Daoy (cell line): Measurements from ENCODE around the gene RNF208. TPM values are rescaled to one million over a fixed set of nuclear protein-coding genes. Genes with fewer than 3 reads are reported as not detected.

Experiments used
- DNase-seq: peaks from one replicate; pipeline ENCODE4 v3.0.0-alpha.2; 2015; ENCODE audit warnings: low read depth
- total RNA-seq: library from RNA; depleted of rRNA; stranded (reverse); fragments of >200 nt; shearing (Covaris generic); gene quantifications from 2 replicates; pipeline ENCODE4 v1.2.3, GENCODE V29; 2014

The RNF208 gene
- total RNA-seq, 1 experiment from 2014 or later: not detected

DNA sequence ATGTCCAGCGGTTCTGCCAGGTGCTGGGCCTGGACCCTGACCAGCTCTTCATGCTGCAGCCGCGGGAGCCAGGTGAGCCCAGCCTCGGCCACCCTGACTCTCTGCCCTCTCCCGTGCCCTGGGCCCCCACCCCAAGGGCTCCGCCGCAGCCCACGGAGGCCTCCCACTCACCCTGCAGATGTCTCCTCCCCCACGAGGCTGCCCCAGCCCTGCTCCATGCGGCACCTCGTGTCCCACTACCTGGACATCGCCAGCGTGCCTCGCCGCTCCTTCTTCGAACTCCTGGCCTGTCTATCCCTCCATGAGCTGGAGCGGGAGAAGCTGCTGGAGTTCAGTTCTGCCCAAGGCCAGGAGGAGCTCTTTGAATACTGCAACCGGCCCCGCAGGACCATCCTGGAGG, 7.4 kb downstream of the RNF208 start:
- DNase-seq: no peak

DNA sequence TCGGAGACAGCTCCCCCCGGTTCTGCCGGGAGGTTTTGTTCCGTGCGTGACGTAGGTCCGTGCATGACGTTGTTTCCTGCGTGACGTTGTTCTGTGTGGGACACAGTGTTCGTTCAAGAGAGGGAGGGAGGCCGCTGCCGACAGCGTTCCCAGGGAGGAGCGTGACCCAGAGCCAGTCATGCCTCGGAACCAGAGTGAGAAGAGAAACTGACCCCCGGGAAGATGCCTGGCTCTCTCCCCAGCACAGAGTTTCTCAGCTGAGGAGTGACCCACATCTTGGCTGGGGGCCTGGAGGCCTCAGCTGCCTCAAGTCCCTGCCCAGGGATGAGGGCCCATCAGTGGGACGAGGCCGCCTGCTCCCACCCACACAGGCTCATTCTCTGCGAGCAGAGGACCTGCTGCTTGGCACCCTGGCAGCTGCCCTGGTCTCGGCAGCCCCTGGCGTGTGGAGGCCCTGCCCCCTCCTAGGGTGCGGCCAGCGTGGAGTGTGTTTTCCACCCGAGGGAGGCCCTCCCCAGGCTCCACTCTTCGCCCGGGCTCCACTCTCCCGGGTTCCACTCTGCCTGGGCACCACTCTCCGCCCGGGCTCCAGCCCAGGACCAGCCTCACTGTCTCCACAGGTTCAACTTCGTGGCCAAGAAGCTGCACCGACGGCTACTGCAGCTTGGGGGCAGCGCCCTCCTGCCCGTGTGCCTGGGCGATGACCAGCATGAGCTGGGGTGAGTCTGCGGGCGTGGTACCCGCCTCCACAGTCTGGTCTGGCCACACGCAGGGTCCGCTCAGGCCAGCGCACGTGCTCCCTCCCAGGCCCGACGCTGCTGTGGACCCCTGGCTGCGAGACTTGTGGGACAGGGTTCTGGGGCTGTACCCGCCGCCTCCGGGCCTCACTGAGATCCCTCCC, 8.6 kb downstream of the RNF208 start:
- DNase-seq: no peak

DNA sequence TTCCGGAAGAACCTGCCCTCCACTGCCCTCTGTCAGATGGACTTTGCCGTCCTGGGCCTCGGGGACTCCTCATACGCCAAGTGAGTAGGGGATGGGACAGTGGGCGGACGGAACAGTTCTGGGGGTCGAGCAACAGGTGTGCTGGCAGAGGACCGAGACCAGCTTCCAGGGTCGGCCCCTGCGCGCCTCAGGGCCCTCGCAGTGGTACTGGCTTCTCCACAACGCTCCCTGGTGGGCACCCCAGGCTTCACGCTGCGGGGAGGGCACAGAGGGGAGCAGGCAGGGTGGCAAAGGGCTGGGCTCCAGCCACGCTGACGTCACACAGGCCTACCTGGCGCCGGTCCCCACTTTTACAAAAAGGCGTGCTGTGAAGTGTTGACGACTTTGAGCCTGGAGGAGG, 9.5 kb downstream of the RNF208 start:
- no peak for DNase-seq

DNA sequence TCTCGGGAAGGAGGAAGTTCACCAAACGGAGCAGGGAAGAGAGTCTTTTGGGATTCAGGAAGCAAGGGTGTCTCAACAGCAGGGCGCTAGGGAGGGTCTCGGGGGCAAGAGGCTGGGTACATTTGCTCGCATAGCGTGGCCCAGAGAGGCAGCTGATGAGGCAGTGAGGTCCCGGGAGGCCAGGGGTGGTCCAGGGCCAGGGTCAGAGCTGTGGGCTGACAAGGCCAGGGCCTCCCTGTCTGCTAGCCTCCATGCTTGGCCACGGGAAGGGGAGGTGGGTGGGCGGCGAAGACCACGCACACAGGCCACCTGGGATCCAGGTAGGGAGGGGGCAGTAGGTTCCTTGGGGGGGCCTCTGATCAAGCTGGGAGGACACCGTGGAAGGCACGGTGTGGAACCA, 10.5 kb downstream of the RNF208 start:
- no peak for DNase-seq

GRCh38 chr9:137206602-137207001, 15.4 kb downstream of the RNF208 start:
- no peak for DNase-seq

GRCh38 chr9:137205126-137206069, 16.6 kb downstream of the RNF208 start, which contains the start of the genes NDOR1 and TMEM203:
TSS of gene NDOR1 (plus strand) at chr9:137205700. CDS start at chr9:137205778, 78 bp downstream.
TSS of gene TMEM203 (minus strand) at chr9:137205648. CDS start at chr9:137205414, 234 bp downstream.
- DNase-seq: peak; percentile 95

GRCh38 chr9:137204731-137205125, 17.3 kb downstream of the RNF208 start:
- no peak for DNase-seq

DNA sequence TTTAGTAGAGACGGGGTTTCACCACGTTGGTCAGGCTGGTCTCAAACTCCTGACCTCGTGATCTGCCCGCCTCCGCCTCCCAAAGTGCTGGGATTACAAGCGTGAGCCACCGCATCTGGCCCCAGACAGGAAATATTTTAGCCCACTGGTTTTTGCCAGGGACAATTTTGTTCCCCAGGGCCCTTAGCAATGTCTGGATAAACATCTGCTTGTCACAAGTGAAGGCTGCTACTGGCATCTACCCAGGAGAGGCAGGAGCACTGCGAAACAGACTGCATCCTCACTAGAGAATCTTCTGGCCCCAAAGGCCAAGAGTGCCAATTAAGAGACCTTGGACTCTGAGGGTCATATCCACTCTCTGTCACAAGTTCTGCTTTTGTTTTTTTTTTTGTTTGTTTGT, 19.1 kb downstream of the RNF208 start:
- no peak for DNase-seq

DNA sequence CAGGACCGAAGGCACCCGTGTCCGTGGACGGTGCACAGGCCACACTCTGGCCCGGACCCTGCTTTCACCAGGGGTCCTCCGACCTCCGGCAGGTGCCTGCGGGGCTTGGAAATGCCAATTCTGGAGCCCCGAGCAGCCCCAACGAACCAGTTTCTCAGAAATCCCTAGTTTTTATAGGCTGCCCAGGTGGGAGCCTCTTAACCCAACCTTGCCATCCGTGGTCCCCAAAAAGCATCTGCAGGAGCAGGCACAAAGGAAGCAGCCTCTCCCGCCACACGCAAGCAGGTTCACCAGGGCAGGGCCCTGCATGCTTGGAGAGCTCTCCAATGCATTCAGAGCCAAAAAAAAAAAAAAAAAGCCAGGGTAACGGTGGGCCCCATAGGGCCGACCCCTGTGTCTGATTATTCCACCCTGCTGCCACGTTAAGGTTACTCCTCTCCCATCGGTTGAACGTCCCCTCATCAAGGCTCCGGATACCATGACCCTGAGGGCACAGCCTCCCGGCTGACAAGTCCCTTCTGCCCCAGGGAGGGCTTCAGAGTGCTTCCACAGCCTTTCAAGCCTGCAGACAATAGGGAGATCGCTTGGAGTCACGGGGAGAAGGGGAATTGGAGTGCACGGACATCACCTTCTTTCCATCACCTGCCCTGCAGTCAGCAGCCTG, 20.7 kb downstream of the RNF208 start:
- DNase-seq: no peak

DNA sequence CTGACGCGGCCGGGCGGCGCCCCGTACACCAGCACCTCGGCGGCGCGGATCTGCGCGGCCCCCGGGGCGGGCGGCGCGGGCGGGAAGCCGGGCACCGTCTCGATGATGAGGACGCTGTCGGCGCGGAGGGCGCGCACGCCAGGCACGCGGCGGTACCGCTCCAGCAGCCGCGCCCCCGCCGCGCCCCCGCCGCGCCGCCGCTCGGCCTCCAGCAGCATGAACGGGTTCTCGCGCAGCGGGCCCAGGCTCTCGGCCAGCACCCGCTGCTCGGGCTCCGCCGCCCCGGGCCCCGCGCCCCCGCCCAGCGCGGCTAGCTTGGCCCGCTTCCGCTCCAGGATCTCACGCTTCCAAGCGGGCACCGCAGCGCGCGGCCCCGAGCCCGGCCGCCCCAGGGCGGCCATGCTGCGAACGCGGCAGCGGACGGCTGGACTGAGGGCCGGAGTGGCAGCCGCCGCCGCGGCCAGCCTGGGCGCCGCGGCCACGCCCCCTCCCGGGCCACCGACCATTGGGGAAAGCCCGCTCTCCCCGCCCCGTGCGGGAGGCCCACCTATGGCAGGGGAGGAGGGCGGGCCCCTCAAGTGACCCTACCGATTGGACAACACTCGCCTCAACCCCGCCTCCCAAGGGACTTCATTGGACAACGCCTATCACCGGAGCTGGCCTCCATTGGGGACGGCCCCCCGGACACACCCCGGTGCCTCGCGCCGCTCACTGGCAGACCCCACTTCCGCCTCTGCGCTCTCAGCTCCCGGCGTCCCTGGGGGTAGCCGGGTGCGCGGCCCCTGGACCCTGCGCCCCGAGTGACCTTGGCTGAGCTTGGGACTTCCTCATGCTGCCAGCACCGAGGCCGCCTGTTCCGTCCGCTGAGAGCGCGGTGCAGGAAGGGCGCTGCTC, 21.5 kb downstream of the RNF208 start, which contains the start of gene TPRN:
TSS of gene TPRN (minus strand) at position 431 of the 894 bp plus-strand sequence. CDS start at position 401, 30 bp downstream.
- peak; percentile 100 for DNase-seq

GRCh38 chr9:137199411-137200121, 22.5 kb downstream of the RNF208 start:
- DNase-seq: no peak

DNA sequence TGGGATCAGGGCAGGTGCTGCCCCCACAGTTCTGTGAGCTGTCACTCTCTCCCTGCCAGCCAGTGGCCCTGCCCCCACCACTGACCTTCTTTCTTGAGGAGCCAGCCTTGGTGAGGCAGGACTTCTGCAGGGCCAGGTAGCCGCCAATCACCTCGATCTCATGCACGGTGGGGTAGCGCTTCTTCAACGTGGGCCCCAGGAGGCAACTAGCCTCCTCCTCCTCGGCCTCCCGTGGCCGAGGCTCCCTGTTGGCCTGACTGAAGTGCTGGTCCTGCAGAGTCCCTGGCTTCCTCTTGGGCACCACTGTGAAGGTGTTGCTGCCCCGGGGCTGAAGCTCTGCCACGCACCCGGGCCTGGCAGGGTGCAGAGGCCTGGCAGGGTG, 23.1 kb downstream of the RNF208 start:
- no peak for DNase-seq

DNA sequence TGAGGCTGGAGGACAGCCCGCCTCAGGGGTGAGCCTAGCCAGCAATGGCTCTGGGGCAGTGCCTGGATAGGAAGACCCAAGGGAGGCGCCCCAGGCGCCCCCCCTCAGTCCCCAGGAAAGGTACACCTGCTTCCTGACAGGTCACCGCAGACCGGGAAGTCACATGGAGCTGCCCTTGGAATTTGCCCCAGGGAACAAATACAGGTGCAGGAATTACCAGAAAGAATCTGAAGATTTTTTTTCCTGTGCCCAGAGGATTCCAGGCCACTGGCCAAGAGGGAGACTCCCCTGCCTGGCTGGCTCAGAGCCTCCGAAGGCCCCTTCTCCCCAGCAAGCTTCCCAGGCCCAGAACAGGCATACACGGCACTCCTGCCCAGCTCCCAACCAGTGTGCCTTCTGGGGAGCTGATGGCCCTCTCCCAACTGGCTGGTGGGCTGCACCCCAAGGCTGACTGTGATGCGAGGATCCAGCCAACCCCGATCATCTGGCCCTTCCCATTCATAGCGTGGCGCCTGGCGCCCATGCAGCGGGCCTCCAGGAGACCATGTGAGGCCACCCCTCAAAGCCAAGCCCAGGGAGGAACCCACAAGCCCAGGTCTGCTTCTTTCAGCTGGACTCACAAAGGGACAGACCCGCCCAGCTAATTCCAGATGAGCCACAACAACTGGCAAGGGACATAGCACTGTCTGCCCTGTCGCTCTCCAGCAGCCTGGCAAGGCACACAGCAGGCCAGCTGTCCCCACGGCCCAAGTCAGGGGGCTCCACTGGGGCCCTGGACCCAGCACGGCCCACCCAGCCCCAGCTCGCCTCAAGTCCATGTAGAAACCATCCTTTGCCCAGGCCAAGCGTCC, 23.8 kb downstream of the RNF208 start:
- DNase-seq: no peak

DNA sequence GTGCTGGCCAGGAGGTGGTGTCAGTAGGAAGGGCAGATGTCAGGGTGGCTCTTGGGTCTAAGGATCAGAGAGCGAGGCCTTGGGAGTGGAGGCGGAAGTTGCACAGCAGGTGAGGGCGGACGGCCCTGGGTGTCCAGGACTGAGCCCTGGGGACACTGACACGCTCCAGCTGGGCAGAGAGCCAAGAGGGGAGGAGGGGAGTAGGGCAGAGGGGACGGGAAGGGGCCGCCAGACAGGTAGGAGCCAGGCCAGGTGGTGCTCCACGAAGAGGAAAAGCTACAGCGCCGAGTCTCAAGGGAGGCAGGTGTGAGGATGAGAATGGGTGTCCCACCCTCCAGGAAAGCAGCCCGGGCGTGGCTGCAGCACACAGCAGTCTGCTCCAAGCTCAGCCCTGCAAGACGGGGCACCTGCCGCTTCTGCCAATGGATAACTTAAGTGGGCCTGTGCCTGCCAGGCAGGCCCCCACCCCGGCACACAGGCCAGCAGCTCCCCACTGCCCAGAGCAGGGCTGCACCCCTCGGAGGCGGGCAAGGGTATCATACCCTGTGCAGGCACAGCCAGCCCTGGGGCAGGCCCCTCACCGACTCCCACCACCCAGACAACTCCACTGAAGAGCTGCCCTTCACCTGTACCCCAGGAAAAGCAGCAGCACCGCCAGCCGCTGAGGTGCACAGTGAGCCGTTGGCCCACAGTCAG, 26.4 kb downstream of the RNF208 start:
- DNase-seq: no peak

DNA sequence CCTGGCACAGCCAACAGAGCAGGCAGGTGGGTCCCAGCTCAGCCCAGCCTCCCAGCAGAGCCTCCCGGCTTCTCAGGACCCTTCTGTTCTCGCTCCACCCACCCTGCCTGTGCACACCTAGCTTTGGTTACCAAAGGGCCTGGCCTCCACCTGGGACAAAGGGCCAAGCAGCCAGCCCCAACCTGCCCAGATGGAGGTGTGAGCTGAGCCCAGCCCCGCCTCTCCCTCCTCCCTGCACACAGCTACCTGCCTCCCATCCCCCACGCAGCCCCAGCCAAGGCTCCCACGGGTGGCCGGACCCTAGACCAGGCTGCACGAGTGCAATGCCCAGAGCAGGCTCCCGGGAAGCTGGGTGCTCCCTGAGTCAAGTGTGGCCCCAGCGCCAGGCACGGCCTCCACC, 27.1 kb downstream of the RNF208 start:
- no peak for DNase-seq

DNA sequence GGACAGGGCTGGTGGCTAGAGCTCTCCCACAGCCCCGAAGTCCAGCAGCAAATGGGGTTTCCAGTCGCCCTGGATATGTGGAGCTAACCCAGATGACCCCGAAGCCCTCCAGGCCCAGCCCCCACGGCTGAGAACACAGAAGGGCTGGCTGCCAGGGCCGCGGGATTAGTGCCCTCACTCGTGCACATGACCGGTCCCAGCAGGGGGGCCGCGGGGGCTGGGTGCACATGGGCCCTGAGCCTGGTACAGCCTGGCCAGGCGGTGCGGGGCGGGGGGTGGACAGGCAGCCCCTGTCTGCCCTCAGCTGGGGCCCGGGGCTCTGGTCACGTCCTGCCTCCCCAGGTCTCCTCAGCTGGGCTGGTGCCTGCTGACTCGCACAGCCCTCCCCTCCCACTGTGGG, 27.7 kb downstream of the RNF208 start:
- no peak for DNase-seq

DNA sequence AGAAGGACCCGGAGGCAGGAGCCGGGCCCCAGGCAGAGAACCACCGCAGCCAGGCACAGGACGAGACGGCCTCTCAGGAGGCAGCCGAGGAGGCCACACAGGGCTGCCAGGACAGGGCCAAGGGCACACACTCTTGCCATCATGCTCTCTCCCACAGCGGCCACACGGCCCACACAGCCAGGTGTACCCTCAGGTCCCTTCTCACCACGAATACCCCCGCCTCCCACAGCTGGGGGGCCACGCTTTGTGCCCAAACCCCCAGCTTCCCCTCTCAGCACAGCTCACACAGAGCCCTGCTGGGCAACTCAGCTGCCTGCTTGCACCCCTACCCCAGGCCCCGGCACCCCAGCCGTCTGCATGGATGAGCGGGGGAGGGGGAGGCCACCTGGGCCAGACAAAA, 28.3 kb downstream of the RNF208 start:
- DNase-seq: no peak

- no peak for DNase-seq
These were observed 29.2 kb downstream of the RNF208 start for GRCh38 chr9:137192859-137193258.

DNA sequence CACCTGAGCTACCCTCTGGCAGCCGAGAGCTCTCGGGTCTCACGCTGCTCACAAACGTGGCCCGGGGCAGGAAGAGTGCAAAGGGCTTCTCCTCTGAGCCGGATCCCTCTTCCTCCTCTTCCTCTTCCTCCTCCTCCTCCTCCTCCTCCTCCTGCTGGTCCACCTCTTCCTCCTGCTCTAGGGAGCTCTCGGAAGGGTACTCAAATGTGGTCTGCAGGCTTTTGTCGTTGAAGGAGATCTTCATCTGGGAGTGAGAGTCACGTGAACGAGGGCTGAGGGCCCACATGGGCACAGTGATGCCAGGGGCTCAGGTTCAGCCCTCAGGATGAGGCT, 29.6 kb downstream of the RNF208 start:
- DNase-seq: no peak
